ENCODE data around the gene DCLK2. TPM values are rescaled to one million over a fixed set of nuclear protein-coding genes. Genes with fewer than 3 reads are reported as not detected.

The DCLK2 gene
- total and polyA plus RNA-seq, 11 donors = 6.4 to 38.4 (median 15.4) TPM

DNA sequence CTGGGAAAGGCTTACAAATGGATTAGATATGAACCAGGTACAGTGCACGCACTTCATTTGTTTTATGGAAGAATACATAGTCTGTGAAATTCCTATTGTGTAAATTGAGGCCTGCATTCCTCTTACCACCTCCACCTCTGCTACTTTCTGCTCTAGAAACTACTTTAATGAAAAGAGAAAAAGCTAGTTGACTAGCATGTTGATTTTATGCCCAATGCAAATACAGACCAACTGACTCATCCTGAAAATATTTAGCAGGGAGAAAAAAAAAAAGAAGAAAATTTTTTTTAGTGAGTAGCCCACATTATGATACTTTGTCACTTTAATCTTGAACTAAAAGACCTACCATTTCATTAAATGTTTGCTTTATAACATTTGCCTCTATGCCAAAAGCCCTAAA, 41.2 kb downstream of the DCLK2 start:
- DNase-seq (no peak), ATAC-seq (no peak)
- Histone ChIP-seq H3K4me1 (peaks cover 0 to 38% (median 17%) of the 10 kb centered on the region in 12 donors), H3K36me3 (peaks cover 0 to 9% (median 0%) of the 10 kb centered on the region in 9 donors), H3K4me3 (no peak overlapping the region), H3K27ac (no peak overlapping the region), H3K27me3 (no peaks in the 10 kb centered on the region), H3K9me3 (peaks cover 0 to 33% (median 14%) of the 10 kb centered on the region in 12 donors)
- TF ChIP-seq, protein P1, sequence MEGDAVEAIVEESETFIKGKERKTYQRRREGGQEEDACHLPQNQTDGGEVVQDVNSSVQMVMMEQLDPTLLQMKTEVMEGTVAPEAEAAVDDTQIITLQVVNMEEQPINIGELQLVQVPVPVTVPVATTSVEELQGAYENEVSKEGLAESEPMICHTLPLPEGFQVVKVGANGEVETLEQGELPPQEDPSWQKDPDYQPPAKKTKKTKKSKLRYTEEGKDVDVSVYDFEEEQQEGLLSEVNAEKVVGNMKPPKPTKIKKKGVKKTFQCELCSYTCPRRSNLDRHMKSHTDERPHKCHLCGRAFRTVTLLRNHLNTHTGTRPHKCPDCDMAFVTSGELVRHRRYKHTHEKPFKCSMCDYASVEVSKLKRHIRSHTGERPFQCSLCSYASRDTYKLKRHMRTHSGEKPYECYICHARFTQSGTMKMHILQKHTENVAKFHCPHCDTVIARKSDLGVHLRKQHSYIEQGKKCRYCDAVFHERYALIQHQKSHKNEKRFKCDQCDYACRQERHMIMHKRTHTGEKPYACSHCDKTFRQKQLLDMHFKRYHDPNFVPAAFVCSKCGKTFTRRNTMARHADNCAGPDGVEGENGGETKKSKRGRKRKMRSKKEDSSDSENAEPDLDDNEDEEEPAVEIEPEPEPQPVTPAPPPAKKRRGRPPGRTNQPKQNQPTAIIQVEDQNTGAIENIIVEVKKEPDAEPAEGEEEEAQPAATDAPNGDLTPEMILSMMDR (IDR thresholded peaks at IDR 0.05) = no peak
- no peak for TF ChIP-seq POLR2A (IDR thresholded peaks at IDR 0.05)
- intact Hi-C loops (cut with DNase I) = no loop called here
- 83 to 98% (median 96%) methylated on average over 1 of the region's 1 CpG for WGBS, 4 donors

DNA sequence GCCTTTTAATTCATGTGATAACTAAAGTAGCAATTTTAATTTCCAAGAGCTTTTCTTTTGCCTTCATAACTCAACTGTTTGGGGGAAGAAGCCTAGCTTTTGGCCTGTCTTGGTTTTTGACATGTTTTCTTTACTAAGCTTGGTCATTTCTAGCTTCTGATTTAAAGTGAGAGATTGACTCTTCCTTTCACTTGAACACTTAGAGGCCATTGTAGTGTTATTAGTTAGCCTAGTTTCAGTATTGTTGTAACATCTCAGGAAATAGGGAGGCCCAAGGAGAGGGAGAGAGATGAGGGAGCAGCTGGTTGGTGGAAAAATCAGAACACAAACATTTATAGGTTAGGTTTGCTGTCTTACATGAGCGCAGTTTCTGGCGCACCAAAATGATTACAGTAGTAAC, 44.8 kb downstream of the DCLK2 start:
- WGBS, 4 donors = 71 to 100% (median 99%) methylated on average over 2 of the region's 2 CpGs
- intact Hi-C loops (cut with DNase I) = no loop called here
- H3K4me1 ChIP-seq = peaks cover 0 to 32% (median 19%) of the 10 kb centered on the region in 12 donors

GRCh38 chr4:150123796-150124677, 45.8 kb downstream of the DCLK2 start:
- no peak for TF ChIP-seq POLR2A (IDR thresholded peaks at IDR 0.05)
- TF ChIP-seq, protein P1 (IDR thresholded peaks at IDR 0.05) = no peak
- Histone ChIP-seq H3K27ac (no peak overlapping the region), H3K36me3 (peaks cover 0 to 9% (median 0%) of the 10 kb centered on the region in 9 donors), H3K4me3 (no peak overlapping the region), H3K4me1 (peaks cover 0 to 36% (median 20%) of the 10 kb centered on the region in 12 donors), H3K9me3 (peaks cover 0 to 19% (median 10%) of the 10 kb centered on the region in 12 donors), H3K27me3 (no peaks in the 10 kb centered on the region)
- WGBS, 4 donors = 85 to 88% (median 86%) methylated on average over 10 of the region's 10 CpGs
- intact Hi-C loops (cut with DNase I) = no loop called here
- DNase-seq (no peak), ATAC-seq (no peak)

More for the DNA sequence above, 44.8 kb downstream of the DCLK2 start:
- Histone ChIP-seq H3K4me3 (no peak overlapping the region), H3K27me3 (no peaks in the 10 kb centered on the region), H3K36me3 (peaks cover 0 to 9% (median 0%) of the 10 kb centered on the region in 9 donors), H3K9me3 (peaks cover 0 to 19% (median 10%) of the 10 kb centered on the region in 12 donors), H3K27ac (no peak overlapping the region)
- no peak for ATAC-seq
- TF ChIP-seq POLR2A (IDR thresholded peaks at IDR 0.05) = no peak
- TF ChIP-seq, protein P1 (IDR thresholded peaks at IDR 0.05) = no peak
- no peak for DNase-seq

DNA sequence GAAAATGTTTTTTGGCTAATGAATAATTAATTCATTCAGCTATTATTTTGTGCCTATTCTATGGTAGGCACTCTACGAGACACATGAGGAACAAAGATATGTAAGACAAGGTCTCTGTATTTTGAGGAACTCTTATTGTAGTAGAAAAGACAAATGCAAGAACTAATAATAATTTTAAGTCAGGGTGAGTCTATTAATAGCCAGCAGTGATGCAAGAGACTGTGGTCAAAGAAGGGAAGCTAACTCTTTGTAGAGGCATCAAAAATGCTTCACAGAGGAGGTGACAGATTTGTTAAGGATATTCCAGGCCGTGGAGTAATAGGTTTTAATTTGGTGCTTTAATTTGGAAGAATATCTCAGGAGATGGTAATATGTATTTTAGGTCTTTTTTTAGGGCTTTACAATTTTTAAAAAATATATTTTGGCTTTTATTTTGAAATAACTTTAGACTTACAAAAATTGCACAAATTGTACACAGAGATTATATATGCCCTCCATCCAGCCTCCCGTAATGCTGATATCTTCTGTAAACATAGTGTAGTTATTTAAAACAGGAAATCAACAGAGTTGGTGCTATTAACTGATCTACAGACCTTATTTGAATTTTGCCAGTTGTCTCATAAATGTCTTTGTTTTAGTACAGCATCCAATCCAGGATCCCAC, 48.1 kb downstream of the DCLK2 start:
- peak in 1 of 5 donors; percentile 17 for DNase-seq
- peak overlapping the region in 2 of 12 donors; percentile 43 to 44 for H3K27ac ChIP-seq
- H3K4me1 ChIP-seq = peaks cover 0 to 26% (median 15%) of the 10 kb centered on the region in 12 donors
- H3K27me3 ChIP-seq = no peaks in the 10 kb centered on the region
- intact Hi-C loops (cut with DNase I) = no loop called here
- peaks cover 0 to 17% (median 10%) of the 10 kb centered on the region in 12 donors for H3K9me3 ChIP-seq
- peak; percentile 65 to 88 (median 82) for ATAC-seq
- TF ChIP-seq POLR2A (IDR thresholded peaks at IDR 0.05) = no peak
- TF ChIP-seq, protein P1 (IDR thresholded peaks at IDR 0.05) = no peak
- 35 to 57% (median 51%) methylated on average over 3 of the region's 3 CpGs for WGBS, 4 donors
- H3K36me3 ChIP-seq = peaks cover 0 to 9% (median 0%) of the 10 kb centered on the region in 9 donors
- H3K4me3 ChIP-seq = no peak overlapping the region
